ENCODE results near the gene PRDX1.
"Not testable (repeated sequence)": the region's sequence is repeated elsewhere in the genome, so short reads cannot be mapped to it uniquely, and the experiment has no call there.

Gene PRDX1

GRCh38 chr1:45536886-45537285, 15.2 kb upstream of the PRDX1 start:
- Histone ChIP-seq H3K9me3 (ENCODE audit: control insufficient read depth, low read length) (no peaks in the 10 kb centered on the region), H3K36me3 (ENCODE audit: control insufficient read depth, insufficient read depth, low read length) (no peaks in the 10 kb centered on the region), H3K27me3 (replicated peaks; ENCODE audit: control insufficient read depth, insufficient read depth, low read length, poor library complexity, severe bottlenecking) (no peaks in the 10 kb centered on the region), H3K27ac (ENCODE audit: insufficient read depth, low read length, poor library complexity, severe bottlenecking) (no peak overlapping the region), H3K4me1 (ENCODE audit: control insufficient read depth, insufficient read depth, low read length, poor library complexity, severe bottlenecking) (no peaks in the 10 kb centered on the region), H3K4me3 (ENCODE audit: insufficient read depth, low read depth, low read length, poor library complexity, severe bottlenecking) (no peak overlapping the region)
- no peak for DNase-seq

GRCh38 chr1:45535988-45536766, 14.5 kb upstream of the PRDX1 start:
- Histone ChIP-seq H3K4me3 (ENCODE audit: insufficient read depth, low read depth, low read length, poor library complexity, severe bottlenecking) (no peak overlapping the region), H3K9me3 (ENCODE audit: control insufficient read depth, low read length) (no peaks in the 10 kb centered on the region), H3K4me1 (ENCODE audit: control insufficient read depth, insufficient read depth, low read length, poor library complexity, severe bottlenecking) (no peaks in the 10 kb centered on the region), H3K36me3 (ENCODE audit: control insufficient read depth, insufficient read depth, low read length) (no peaks in the 10 kb centered on the region), H3K27me3 (replicated peaks; ENCODE audit: control insufficient read depth, insufficient read depth, low read length, poor library complexity, severe bottlenecking) (no peaks in the 10 kb centered on the region), H3K27ac (ENCODE audit: insufficient read depth, low read length, poor library complexity, severe bottlenecking) (no peak overlapping the region)
- DNase-seq, result no peak

DNA sequence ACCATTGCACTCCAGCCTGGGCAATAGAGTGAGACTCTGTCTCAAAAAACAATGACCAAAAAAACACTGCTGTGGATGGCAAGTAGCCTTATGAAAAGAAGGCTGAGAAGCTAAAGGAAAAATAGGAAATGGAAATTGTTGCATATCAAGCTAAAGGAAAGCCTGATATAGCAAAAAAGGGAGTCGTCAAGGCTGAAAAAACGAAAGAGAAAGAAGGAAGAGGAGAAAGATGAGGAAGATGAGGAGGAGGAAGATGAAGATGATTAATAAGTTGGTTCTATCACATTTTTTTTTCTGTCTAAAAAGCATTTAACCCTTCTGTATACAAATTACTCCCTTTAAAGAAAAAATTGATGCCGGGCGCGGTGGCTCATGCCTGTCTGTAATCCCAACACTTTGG, 10.2 kb upstream of the PRDX1 start:
- no peak for DNase-seq
- no peak overlapping the region for H3K27ac ChIP-seq (ENCODE audit: insufficient read depth, low read length, poor library complexity, severe bottlenecking)
- no peaks in the 10 kb centered on the region for H3K27me3 ChIP-seq (replicated peaks; ENCODE audit: control insufficient read depth, insufficient read depth, low read length, poor library complexity, severe bottlenecking)
- H3K4me3 ChIP-seq (ENCODE audit: insufficient read depth, low read depth, low read length, poor library complexity, severe bottlenecking), result no peak overlapping the region
- H3K36me3 ChIP-seq (ENCODE audit: control insufficient read depth, insufficient read depth, low read length), result no peaks in the 10 kb centered on the region
- no peaks in the 10 kb centered on the region for H3K4me1 ChIP-seq (ENCODE audit: control insufficient read depth, insufficient read depth, low read length, poor library complexity, severe bottlenecking)
- H3K9me3 ChIP-seq (ENCODE audit: control insufficient read depth, low read length), result no peaks in the 10 kb centered on the region

- Histone ChIP-seq H3K9me3 (ENCODE audit: control insufficient read depth, low read length) (no peaks in the 10 kb centered on the region), H3K27ac (ENCODE audit: insufficient read depth, low read length, poor library complexity, severe bottlenecking) (no peak overlapping the region)
Measured at GRCh38 chr1:45530632-45531135, 9.0 kb upstream of the PRDX1 start.

DNA sequence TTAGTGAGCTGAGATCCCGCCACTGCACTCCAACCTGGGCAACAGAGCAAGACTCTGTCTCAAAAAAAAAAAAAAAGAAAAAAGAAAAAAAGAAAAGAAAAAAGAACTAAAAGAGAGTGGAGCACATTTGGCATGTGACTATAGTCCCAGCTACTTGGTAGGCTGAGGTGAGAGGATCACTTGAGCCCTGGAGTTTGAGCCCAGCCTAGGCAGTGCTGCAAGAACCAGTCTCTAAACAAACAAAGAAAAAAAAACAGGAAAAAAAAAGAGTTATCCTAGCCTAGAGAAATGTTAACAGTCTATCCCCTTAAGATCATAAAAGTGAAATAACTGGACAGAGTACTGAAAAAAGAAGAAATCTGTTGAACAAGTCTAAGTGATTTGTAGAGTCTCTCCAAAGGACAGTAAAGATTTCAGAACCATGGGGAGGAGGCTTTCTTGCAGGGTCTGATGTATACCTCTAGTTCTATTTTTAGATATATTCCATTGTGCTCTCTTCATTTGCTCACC, 4.5 kb upstream of the PRDX1 start:
- Histone ChIP-seq H3K36me3 (ENCODE audit: control insufficient read depth, insufficient read depth, low read length) (no peaks in the 10 kb centered on the region), H3K27ac (ENCODE audit: insufficient read depth, low read length, poor library complexity, severe bottlenecking) (no peak overlapping the region), H3K9me3 (ENCODE audit: control insufficient read depth, low read length) (no peaks in the 10 kb centered on the region), H3K27me3 (replicated peaks; ENCODE audit: control insufficient read depth, insufficient read depth, low read length, poor library complexity, severe bottlenecking) (no peaks in the 10 kb centered on the region), H3K4me3 (ENCODE audit: insufficient read depth, low read depth, low read length, poor library complexity, severe bottlenecking) (no peak overlapping the region), H3K4me1 (ENCODE audit: control insufficient read depth, insufficient read depth, low read length, poor library complexity, severe bottlenecking) (peaks cover 5% of the 10 kb centered on the region)
- DNase-seq, result no peak

More at GRCh38 chr1:45530632-45531135, 9.0 kb upstream of the PRDX1 start:
- no peak for DNase-seq
- Histone ChIP-seq H3K4me3 (ENCODE audit: insufficient read depth, low read depth, low read length, poor library complexity, severe bottlenecking) (no peak overlapping the region), H3K36me3 (ENCODE audit: control insufficient read depth, insufficient read depth, low read length) (no peaks in the 10 kb centered on the region), H3K4me1 (ENCODE audit: control insufficient read depth, insufficient read depth, low read length, poor library complexity, severe bottlenecking) (no peaks in the 10 kb centered on the region), H3K27me3 (replicated peaks; ENCODE audit: control insufficient read depth, insufficient read depth, low read length, poor library complexity, severe bottlenecking) (no peaks in the 10 kb centered on the region)

DNA sequence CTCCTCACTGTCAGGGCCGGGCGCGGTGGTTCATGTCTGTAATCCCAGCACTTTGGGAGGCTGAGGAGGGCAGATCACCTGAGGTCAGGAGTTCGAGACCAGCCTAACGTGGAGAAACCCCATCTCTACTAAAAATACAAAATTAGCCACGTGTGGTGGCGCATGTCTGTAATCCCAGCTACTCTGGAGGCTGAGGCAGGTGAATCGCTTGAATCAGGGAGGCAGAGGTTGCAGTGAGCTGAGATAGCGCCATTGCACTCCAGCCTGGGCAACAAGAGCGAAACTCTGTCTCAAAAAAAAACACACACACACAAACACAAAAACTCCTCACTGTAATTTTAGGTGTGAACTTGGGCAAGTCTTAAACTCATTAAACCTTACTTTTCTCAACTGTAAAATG, 2.3 kb upstream of the PRDX1 start:
- H3K4me1 ChIP-seq (ENCODE audit: control insufficient read depth, insufficient read depth, low read length, poor library complexity, severe bottlenecking), result peaks cover 20% of the 10 kb centered on the region
- H3K27me3 ChIP-seq (replicated peaks; ENCODE audit: control insufficient read depth, insufficient read depth, low read length, poor library complexity, severe bottlenecking); H3K27ac ChIP-seq (ENCODE audit: insufficient read depth, low read length, poor library complexity, severe bottlenecking); H3K36me3 ChIP-seq (ENCODE audit: control insufficient read depth, insufficient read depth, low read length); DNase-seq; H3K4me3 ChIP-seq (ENCODE audit: insufficient read depth, low read depth, low read length, poor library complexity, severe bottlenecking); H3K9me3 ChIP-seq (ENCODE audit: control insufficient read depth, low read length): not testable (repeated sequence)

DNA sequence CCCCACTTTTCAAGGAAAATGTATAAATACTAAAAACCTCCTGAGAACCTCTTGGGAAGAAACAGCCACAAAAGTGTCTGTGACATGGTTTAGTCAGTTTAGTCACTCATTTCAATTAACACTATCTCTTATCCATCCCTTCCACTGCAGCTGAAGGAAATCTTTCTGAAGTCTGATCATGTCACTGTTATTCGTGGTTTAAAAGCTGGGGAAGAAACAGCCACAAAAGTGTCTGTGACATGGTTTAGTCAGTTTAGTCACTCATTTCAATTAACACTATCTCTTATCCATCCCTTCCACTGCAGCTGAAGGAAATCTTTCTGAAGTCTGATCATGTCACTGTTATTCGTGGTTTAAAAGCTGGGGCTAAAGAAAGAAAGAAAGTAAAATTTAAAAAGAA, 1.8 kb upstream of the PRDX1 start:
- H3K27ac ChIP-seq (ENCODE audit: insufficient read depth, low read length, poor library complexity, severe bottlenecking); H3K9me3 ChIP-seq (ENCODE audit: control insufficient read depth, low read length); DNase-seq; H3K27me3 ChIP-seq (replicated peaks; ENCODE audit: control insufficient read depth, insufficient read depth, low read length, poor library complexity, severe bottlenecking); H3K36me3 ChIP-seq (ENCODE audit: control insufficient read depth, insufficient read depth, low read length); H3K4me3 ChIP-seq (ENCODE audit: insufficient read depth, low read depth, low read length, poor library complexity, severe bottlenecking): not testable (repeated sequence)
- H3K4me1 ChIP-seq (ENCODE audit: control insufficient read depth, insufficient read depth, low read length, poor library complexity, severe bottlenecking), result peaks cover 21% of the 10 kb centered on the region

DNA sequence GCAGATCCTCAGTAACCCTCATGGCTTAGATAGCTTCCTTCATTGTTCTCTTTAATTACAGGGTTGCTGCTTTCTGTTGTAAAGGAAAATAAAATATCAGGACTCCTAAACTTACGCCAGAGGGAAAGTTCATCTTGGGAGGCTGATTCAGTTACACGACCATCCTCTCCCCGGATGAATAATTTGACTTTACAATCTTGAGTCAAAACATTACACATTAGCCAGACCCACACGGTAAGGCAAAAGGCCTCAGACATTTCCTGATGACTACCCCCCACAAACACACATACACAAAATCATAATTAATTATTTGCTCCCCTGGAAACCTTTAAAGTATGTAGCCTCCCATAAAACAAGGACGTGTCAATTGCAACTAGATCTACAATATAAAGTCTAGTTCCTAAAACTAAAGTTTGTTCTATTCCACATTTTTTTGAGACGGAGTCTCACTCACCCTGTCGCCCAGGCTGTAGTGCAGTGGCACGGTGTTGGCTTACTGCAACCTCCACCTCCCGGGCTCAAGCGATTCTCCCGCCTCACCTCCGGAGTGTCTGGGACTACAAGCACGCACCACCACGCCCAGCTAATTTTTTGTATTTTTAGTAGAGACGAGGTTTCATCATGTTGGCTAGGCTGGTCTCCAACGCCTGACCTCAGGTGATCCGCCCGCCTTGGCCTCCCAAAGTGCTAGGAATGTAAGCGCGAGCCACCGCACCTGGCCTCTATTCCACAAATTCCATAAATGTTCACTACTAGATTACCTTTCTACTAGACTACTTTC, 830 bp upstream of the PRDX1 start:
- DNase-seq, result no peak
- Histone ChIP-seq H3K9me3 (ENCODE audit: control insufficient read depth, low read length) (no peaks in the 10 kb centered on the region), H3K27me3 (replicated peaks; ENCODE audit: control insufficient read depth, insufficient read depth, low read length, poor library complexity, severe bottlenecking) (no peaks in the 10 kb centered on the region), H3K4me1 (ENCODE audit: control insufficient read depth, insufficient read depth, low read length, poor library complexity, severe bottlenecking) (peaks cover 21% of the 10 kb centered on the region), H3K27ac (ENCODE audit: insufficient read depth, low read length, poor library complexity, severe bottlenecking) (peak overlapping the region; percentile 83), H3K4me3 (ENCODE audit: insufficient read depth, low read depth, low read length, poor library complexity, severe bottlenecking) (peak overlapping the region; percentile 89), H3K36me3 (ENCODE audit: control insufficient read depth, insufficient read depth, low read length) (peaks cover 5% of the 10 kb centered on the region)

GRCh38 chr1:45519774-45520173, 1.9 kb downstream of the PRDX1 start:
- H3K27me3 ChIP-seq (replicated peaks; ENCODE audit: control insufficient read depth, insufficient read depth, low read length, poor library complexity, severe bottlenecking); H3K9me3 ChIP-seq (ENCODE audit: control insufficient read depth, low read length); DNase-seq; H3K4me3 ChIP-seq (ENCODE audit: insufficient read depth, low read depth, low read length, poor library complexity, severe bottlenecking); H3K27ac ChIP-seq (ENCODE audit: insufficient read depth, low read length, poor library complexity, severe bottlenecking): not testable (repeated sequence)
- Histone ChIP-seq H3K36me3 (ENCODE audit: control insufficient read depth, insufficient read depth, low read length) (peaks cover 28% of the 10 kb centered on the region), H3K4me1 (ENCODE audit: control insufficient read depth, insufficient read depth, low read length, poor library complexity, severe bottlenecking) (peaks cover 21% of the 10 kb centered on the region)

GRCh38 chr1:45518910-45519309, 2.8 kb downstream of the PRDX1 start:
- DNase-seq, result no peak
- Histone ChIP-seq H3K4me1 (ENCODE audit: control insufficient read depth, insufficient read depth, low read length, poor library complexity, severe bottlenecking) (peaks cover 21% of the 10 kb centered on the region), H3K27ac (ENCODE audit: insufficient read depth, low read length, poor library complexity, severe bottlenecking) (no peak overlapping the region), H3K36me3 (ENCODE audit: control insufficient read depth, insufficient read depth, low read length) (peaks cover 35% of the 10 kb centered on the region), H3K4me3 (ENCODE audit: insufficient read depth, low read depth, low read length, poor library complexity, severe bottlenecking) (no peak overlapping the region), H3K27me3 (replicated peaks; ENCODE audit: control insufficient read depth, insufficient read depth, low read length, poor library complexity, severe bottlenecking) (no peaks in the 10 kb centered on the region), H3K9me3 (ENCODE audit: control insufficient read depth, low read length) (no peaks in the 10 kb centered on the region)

All from effector memory CD4-positive, alpha-beta T cell (primary cell).